ENCODE measurements around the gene CRYZL1.
"Not testable (repeated sequence)": the region's sequence is repeated elsewhere in the genome, so short reads cannot be mapped to it uniquely, and the experiment has no call there.

The CRYZL1 gene

GRCh38 chr21:33619726-33620125 is 21.8 kb downstream of the CRYZL1 start:
- no peak for DNase-seq

- no peak for DNase-seq
Observed at GRCh38 chr21:33618407-33618806, 23.1 kb downstream of the CRYZL1 start.

- DNase-seq, result not testable (repeated sequence)
Observed at GRCh38 chr21:33617565-33617964, 24.0 kb downstream of the CRYZL1 start.

- DNase-seq, result no peak
Observed at GRCh38 chr21:33611006-33611744, 30.4 kb downstream of the CRYZL1 start.

GRCh38 chr21:33608559-33608958 is 33.0 kb downstream of the CRYZL1 start:
- no peak for DNase-seq

GRCh38 chr21:33598051-33598450 is 43.5 kb downstream of the CRYZL1 start:
- no peak for DNase-seq

GRCh38 chr21:33588485-33589335 is 52.8 kb downstream of the CRYZL1 start, which contains the start of gene DONSON:
DONSON (minus strand) TSS chr21:33588684; CDS start chr21:33588641, 43 bp downstream.
- DNase-seq, result peak; percentile 83 to 85

- DNase-seq, result no peak
Observed at GRCh38 chr21:33587792-33588484, 53.6 kb downstream of the CRYZL1 start.

GRCh38 chr21:33586927-33587326 is 54.6 kb downstream of the CRYZL1 start:
- DNase-seq, result no peak

GRCh38 chr21:33584455-33584854 is 57.1 kb downstream of the CRYZL1 start:
- no peak for DNase-seq

GRCh38 chr21:33578959-33579542 is 62.5 kb downstream of the CRYZL1 start:
- DNase-seq, result no peak

- no peak for DNase-seq
Observed at GRCh38 chr21:33578214-33578613, 63.3 kb downstream of the CRYZL1 start.

GRCh38 chr21:33576741-33577141 is 64.8 kb downstream of the CRYZL1 start:
- DNase-seq, result not testable (repeated sequence)

- no peak for DNase-seq
Observed at GRCh38 chr21:33572350-33572749, 69.2 kb downstream of the CRYZL1 start.

GRCh38 chr21:33569991-33570390 is 71.5 kb downstream of the CRYZL1 start:
- DNase-seq, result no peak

- no peak for DNase-seq
Observed at GRCh38 chr21:33568448-33568847, 73.1 kb downstream of the CRYZL1 start.

- DNase-seq, result no peak
Observed at GRCh38 chr21:33567914-33568313, 73.6 kb downstream of the CRYZL1 start.

- DNase-seq, result no peak
Observed at GRCh38 chr21:33566514-33566913, 75.0 kb downstream of the CRYZL1 start.

- no peak for DNase-seq
Observed at GRCh38 chr21:33562389-33562788, 79.2 kb downstream of the CRYZL1 start.

GRCh38 chr21:33561373-33561772 is 80.2 kb downstream of the CRYZL1 start:
- no peak for DNase-seq

GRCh38 chr21:33560965-33561364 is 80.6 kb downstream of the CRYZL1 start:
- DNase-seq, result no peak

- no peak for DNase-seq
Observed at GRCh38 chr21:33559813-33560212, 81.7 kb downstream of the CRYZL1 start.

All from activated CD4-positive, alpha-beta T cell treated with anti-CD3 and anti-CD28 coated beads for 4 hours (primary cell).